ENCODE data around the gene PDE4B.

PDE4B gene

DNA sequence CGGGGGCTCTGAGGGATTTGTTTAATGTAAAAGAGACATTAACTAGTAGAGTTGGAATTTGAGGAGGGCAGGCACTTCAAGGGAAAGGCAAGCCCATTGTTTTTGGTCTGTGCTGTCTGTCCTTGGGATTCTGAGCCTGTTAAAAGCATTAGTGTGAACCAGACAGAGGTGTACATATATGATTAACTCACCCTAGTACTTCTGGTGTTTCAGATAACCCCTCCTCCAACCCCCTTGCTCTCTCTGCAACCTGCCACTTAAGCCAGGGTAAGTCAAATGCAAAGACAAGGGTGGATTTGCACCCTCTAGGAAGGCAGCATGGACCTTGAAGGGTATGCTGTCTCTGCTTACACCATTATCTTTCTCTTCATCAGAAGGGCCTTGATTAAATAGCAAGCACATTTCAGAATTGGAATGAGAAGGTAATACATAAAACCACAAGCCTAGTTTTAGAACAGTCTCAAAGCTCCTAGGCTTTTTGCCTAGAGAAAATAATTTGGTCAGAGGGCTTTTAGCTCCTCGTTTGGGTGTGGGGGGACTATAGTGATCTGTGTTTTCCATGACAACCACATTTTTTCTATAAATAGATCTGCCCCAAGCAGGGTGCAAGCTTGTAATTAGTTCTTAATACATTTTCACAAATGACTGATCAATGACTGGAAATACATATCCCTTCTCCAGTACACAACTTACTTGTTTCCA, 620.6 kb downstream of the PDE4B start:
- Histone ChIP-seq H3K4me2 (ENCODE audit: low read length) (no peak overlapping the region), H3K79me2 (ENCODE audit: insufficient read depth, low read length) (no peaks in the 10 kb centered on the region), H2AFZ (ENCODE audit: low read length) (no peak overlapping the region), H3K9me3 (ENCODE audit: low read length) (peaks cover 12% of the 10 kb centered on the region), H3K4me3 (ENCODE audit: low read depth, low read length, poor library complexity, severe bottlenecking) (no peak overlapping the region), H3K36me3 (ENCODE audit: insufficient read depth, low read length) (no peaks in the 10 kb centered on the region), H3K4me1 (ENCODE audit: insufficient read depth, low read length, severe bottlenecking) (peaks cover 5% of the 10 kb centered on the region), H3K27ac (ENCODE audit: low read depth, low read length, poor library complexity, severe bottlenecking) (no peak overlapping the region), H3K9me2 (ENCODE audit: low read depth, low read length) (no peaks in the 10 kb centered on the region), H3K27me3 (ENCODE audit: insufficient read depth, low read length) (no peaks in the 10 kb centered on the region), H3F3A (ENCODE audit: insufficient read depth, low read length) (no peaks in the 10 kb centered on the region), H4K20me1 (ENCODE audit: insufficient read depth, low read length) (no peaks in the 10 kb centered on the region), H3K9ac (ENCODE audit: low read length) (no peak overlapping the region)
- TF ChIP-seq CTCF (IDR thresholded peaks at IDR 0.05; ENCODE audit: low read length) (no peak), EZH2 (IDR thresholded peaks at IDR 0.05; ENCODE audit: borderline replicate concordance, low read length) (no peak)

DNA sequence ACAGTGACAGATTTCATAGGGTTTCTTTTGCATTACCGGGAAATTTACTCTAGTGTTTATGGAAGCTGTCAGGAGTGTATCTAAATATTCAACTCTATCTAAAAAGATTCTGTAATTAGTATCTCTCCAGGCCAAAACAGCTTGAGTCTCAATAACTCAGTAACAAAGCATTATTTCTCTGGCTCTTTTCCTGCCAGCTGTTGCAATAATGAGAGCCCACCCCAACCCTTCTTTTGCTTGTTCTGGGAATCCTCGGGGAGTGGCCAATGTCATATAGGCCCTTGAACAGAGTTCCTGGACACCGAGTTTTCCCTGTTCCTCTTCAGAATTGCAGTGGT, 621.1 kb downstream of the PDE4B start:
- H3K27ac ChIP-seq (ENCODE audit: low read depth, low read length, poor library complexity, severe bottlenecking), result no peak overlapping the region
- no peaks in the 10 kb centered on the region for H3K27me3 ChIP-seq (ENCODE audit: insufficient read depth, low read length)
- no peak overlapping the region for H2AFZ ChIP-seq (ENCODE audit: low read length)
- H3K4me1 ChIP-seq (ENCODE audit: insufficient read depth, low read length, severe bottlenecking), result peaks cover 5% of the 10 kb centered on the region
- H3K4me2 ChIP-seq (ENCODE audit: low read length), result no peak overlapping the region
- H3K36me3 ChIP-seq (ENCODE audit: insufficient read depth, low read length), result no peaks in the 10 kb centered on the region
- H3K9me2 ChIP-seq (ENCODE audit: low read depth, low read length), result no peaks in the 10 kb centered on the region
- H3F3A ChIP-seq (ENCODE audit: insufficient read depth, low read length), result no peaks in the 10 kb centered on the region
- no peak overlapping the region for H3K4me3 ChIP-seq (ENCODE audit: low read depth, low read length, poor library complexity, severe bottlenecking)
- H3K9ac ChIP-seq (ENCODE audit: low read length), result no peak overlapping the region
- no peaks in the 10 kb centered on the region for H3K79me2 ChIP-seq (ENCODE audit: insufficient read depth, low read length)
- no peaks in the 10 kb centered on the region for H4K20me1 ChIP-seq (ENCODE audit: insufficient read depth, low read length)
- peaks cover 12% of the 10 kb centered on the region for H3K9me3 ChIP-seq (ENCODE audit: low read length)
- TF ChIP-seq EZH2 (IDR thresholded peaks at IDR 0.05; ENCODE audit: borderline replicate concordance, low read length), result no peak

DNA sequence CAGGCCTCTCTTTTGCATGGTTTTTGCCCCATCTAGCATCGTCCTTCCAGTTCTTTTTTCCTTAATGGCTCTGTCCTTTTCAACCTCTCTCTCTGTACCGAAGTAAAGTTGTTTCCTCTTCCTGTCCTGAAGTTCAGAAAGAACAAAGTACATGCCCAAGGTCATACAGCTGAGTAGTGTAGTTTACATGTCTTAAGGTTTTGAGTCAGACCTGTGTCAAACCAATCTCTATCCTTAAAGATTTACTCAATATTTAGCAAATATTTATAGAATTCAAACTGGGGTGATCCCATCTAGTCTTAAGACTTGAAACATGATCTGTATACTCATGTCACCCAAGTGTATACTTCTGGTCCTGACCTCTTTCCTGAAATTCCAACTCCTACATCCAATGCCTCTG, 622.6 kb downstream of the PDE4B start:
- Histone ChIP-seq H2AFZ (ENCODE audit: low read length) (0 out of 2 replicates have a peak overlapping the region, but pooled peaks have one; percentile 8), H3K4me2 (ENCODE audit: low read length) (no peak overlapping the region), H3K9me3 (ENCODE audit: low read length) (peaks cover 12% of the 10 kb centered on the region), H3K9ac (ENCODE audit: low read length) (no peak overlapping the region), H3K4me1 (ENCODE audit: insufficient read depth, low read length, severe bottlenecking) (peaks cover 5% of the 10 kb centered on the region), H3K27ac (ENCODE audit: low read depth, low read length, poor library complexity, severe bottlenecking) (no peak overlapping the region), H3K9me2 (ENCODE audit: low read depth, low read length) (no peaks in the 10 kb centered on the region), H3K79me2 (ENCODE audit: insufficient read depth, low read length) (no peaks in the 10 kb centered on the region), H3F3A (ENCODE audit: insufficient read depth, low read length) (no peaks in the 10 kb centered on the region), H4K20me1 (ENCODE audit: insufficient read depth, low read length) (no peaks in the 10 kb centered on the region), H3K4me3 (ENCODE audit: low read depth, low read length, poor library complexity, severe bottlenecking) (no peak overlapping the region), H3K36me3 (ENCODE audit: insufficient read depth, low read length) (no peaks in the 10 kb centered on the region), H3K27me3 (ENCODE audit: insufficient read depth, low read length) (no peaks in the 10 kb centered on the region)
- no peak for TF ChIP-seq CTCF (IDR thresholded peaks at IDR 0.05; ENCODE audit: low read length)

DNA sequence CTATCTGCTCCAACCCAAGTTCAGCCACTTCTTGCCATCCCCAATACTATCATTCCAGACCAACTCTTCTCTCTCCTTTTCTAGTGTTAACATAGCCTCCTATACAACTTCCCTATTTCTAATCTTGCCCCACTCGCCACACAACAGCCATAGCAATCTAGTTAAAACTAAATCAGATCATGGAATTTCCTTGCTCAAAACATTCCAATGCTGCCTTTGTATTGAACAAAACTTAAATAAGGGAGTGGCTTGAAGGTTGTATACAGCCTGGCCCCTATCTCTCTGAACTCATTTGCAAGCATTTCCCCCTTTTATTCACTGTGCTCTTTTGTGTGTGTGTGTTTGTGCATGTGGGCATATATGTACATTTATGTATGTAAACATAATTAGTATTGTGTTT, 623.2 kb downstream of the PDE4B start:
- Histone ChIP-seq H3K79me2 (ENCODE audit: insufficient read depth, low read length) (no peaks in the 10 kb centered on the region), H3K27ac (ENCODE audit: low read depth, low read length, poor library complexity, severe bottlenecking) (no peak overlapping the region), H3K9me3 (ENCODE audit: low read length) (peaks cover 12% of the 10 kb centered on the region), H3K27me3 (ENCODE audit: insufficient read depth, low read length) (no peaks in the 10 kb centered on the region), H3K4me1 (ENCODE audit: insufficient read depth, low read length, severe bottlenecking) (peaks cover 5% of the 10 kb centered on the region), H3K36me3 (ENCODE audit: insufficient read depth, low read length) (no peaks in the 10 kb centered on the region), H3F3A (ENCODE audit: insufficient read depth, low read length) (no peaks in the 10 kb centered on the region), H3K4me3 (ENCODE audit: low read depth, low read length, poor library complexity, severe bottlenecking) (no peak overlapping the region), H3K4me2 (ENCODE audit: low read length) (no peak overlapping the region), H2AFZ (ENCODE audit: low read length) (no peak overlapping the region), H4K20me1 (ENCODE audit: insufficient read depth, low read length) (no peaks in the 10 kb centered on the region), H3K9me2 (ENCODE audit: low read depth, low read length) (no peaks in the 10 kb centered on the region), H3K9ac (ENCODE audit: low read length) (no peak overlapping the region)
- no peak for TF ChIP-seq CTCF (IDR thresholded peaks at IDR 0.05; ENCODE audit: low read length)
